ENCODE results near the gene RPUSD4.

GRCh38 chr11:126216526-126217305 is 5.3 kb upstream of the RPUSD4 start:
- no peak for TF ChIP-seq CTCF (IDR thresholded peaks at IDR 0.05; ENCODE audit: low read depth, low read length)
- no peak for TF ChIP-seq MYC (IDR thresholded peaks at IDR 0.05; ENCODE audit: low read depth, low read length)

All from NB4 (cell line).